Measurements from ENCODE around the gene CTDSPL.

CTDSPL gene

GRCh38 chr3:38005076-38006020, 143.7 kb downstream of the CTDSPL start:
- DNase-seq (ENCODE audit: low spot score) = no peak
- in situ Hi-C loops (cut with MboI; ENCODE audit: low sequenced_read_pairs, unreplicated experiment) = no loop called here
- no peak for TF ChIP-seq CTCF (IDR thresholded peaks at IDR 0.05; ENCODE audit: borderline replicate concordance, control extremely low read depth, extremely low read depth, insufficient read depth, missing control alignments)

- DNase-seq (ENCODE audit: low spot score) = no peak
- in situ Hi-C loops (cut with MboI; ENCODE audit: low sequenced_read_pairs, unreplicated experiment) = no loop called here
- TF ChIP-seq CTCF (IDR thresholded peaks at IDR 0.05; ENCODE audit: borderline replicate concordance, control extremely low read depth, extremely low read depth, insufficient read depth, missing control alignments) = no peak
Observed at GRCh38 chr3:38006031-38006430, 144.4 kb downstream of the CTDSPL start.

GRCh38 chr3:38006445-38006995, 144.8 kb downstream of the CTDSPL start:
- TF ChIP-seq CTCF (IDR thresholded peaks at IDR 0.05; ENCODE audit: borderline replicate concordance, control extremely low read depth, extremely low read depth, insufficient read depth, missing control alignments) = no peak
- DNase-seq (ENCODE audit: low spot score) = no peak
- in situ Hi-C loops (cut with MboI; ENCODE audit: low sequenced_read_pairs, unreplicated experiment) = no loop called here

GRCh38 chr3:38007754-38008090, 146.0 kb downstream of the CTDSPL start:
- no peak for DNase-seq (ENCODE audit: low spot score)
- TF ChIP-seq CTCF (IDR thresholded peaks at IDR 0.05; ENCODE audit: borderline replicate concordance, control extremely low read depth, extremely low read depth, insufficient read depth, missing control alignments) = no peak
- in situ Hi-C loops (cut with MboI; ENCODE audit: low sequenced_read_pairs, unreplicated experiment) = no loop called here

GRCh38 chr3:38008191-38008701, 146.6 kb downstream of the CTDSPL start:
- DNase-seq (ENCODE audit: low spot score) = no peak
- no peak for TF ChIP-seq CTCF (IDR thresholded peaks at IDR 0.05; ENCODE audit: borderline replicate concordance, control extremely low read depth, extremely low read depth, insufficient read depth, missing control alignments)
- in situ Hi-C loops (cut with MboI; ENCODE audit: low sequenced_read_pairs, unreplicated experiment) = no loop called here

GRCh38 chr3:38008971-38009580, 147.4 kb downstream of the CTDSPL start:
- TF ChIP-seq CTCF (IDR thresholded peaks at IDR 0.05; ENCODE audit: borderline replicate concordance, control extremely low read depth, extremely low read depth, insufficient read depth, missing control alignments) = no peak
- no peak for DNase-seq (ENCODE audit: low spot score)
- in situ Hi-C loops (cut with MboI; ENCODE audit: low sequenced_read_pairs, unreplicated experiment) = no loop called here

Measured in GM13976 (cell line).